Measurements from ENCODE around the gene JPH3. TPM values are rescaled to one million over a fixed set of nuclear protein-coding genes. Genes with fewer than 3 reads are reported as not detected.

Gene JPH3
- polyA plus RNA-seq, 6 donors from 2014 or later: not detected

DNA sequence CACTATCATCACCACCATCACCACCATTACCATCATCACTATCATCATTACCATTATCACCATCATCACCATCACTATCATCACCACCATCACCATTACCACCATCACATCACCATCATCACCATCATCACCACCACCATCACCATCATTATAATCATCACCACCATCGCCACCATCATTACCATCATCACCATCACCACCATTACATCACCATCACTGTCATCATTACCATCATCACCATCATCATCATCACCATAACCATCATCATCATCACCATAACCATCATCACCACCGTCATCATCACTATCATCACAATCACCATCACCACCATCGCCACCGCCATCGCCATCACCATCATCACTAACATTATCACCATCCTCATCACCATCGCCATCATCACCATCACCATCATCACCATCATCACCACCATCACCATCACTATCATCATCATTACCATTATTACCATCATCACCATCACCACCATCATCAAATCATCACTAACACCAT lies 4.9 kb upstream of the JPH3 start:
- no peak for DNase-seq
- no peak overlapping the region for H3K27ac Mint-ChIP-seq
- H3K9me3 Mint-ChIP-seq: peaks cover 0 to 11% (median 5%) of the 10 kb centered on the region in 7 donors
- no peak overlapping the region for H3K4me3 Mint-ChIP-seq
- H3K36me3 Mint-ChIP-seq: peaks cover 0 to 4% of the 10 kb centered on the region in 2 donors
- ATAC-seq (ENCODE audit: low read depth in 2 of 2): no peak
- peaks cover 26 to 41% (median 35%) of the 10 kb centered on the region in 3 donors for H3K27me3 Mint-ChIP-seq
- H3K4me1 Mint-ChIP-seq: peaks cover 0 to 4% (median 0%) of the 10 kb centered on the region in 3 donors

DNA sequence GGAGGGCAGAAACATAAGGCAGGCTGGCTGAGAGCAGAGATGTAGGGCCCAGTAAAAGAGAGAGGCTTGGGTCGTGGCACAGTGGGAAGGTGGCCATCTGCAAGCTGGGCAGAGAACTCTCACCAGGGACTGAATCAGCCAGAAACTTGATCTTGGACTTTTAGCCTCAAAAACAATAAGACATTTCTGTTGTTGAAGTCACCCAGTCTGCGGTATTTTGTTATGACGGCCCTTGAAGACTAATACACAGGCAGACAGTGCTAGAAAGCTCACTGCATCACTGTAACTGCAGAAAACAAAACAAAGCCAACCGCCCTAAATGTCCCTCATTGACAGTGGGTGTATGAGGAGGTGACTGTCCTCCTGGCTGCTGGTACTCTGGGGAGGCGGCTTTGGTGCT lies 3.9 kb upstream of the JPH3 start:
- DNase-seq: no peak
- H3K27ac Mint-ChIP-seq: no peak overlapping the region
- peaks cover 29 to 41% (median 32%) of the 10 kb centered on the region in 3 donors for H3K27me3 Mint-ChIP-seq
- no peak for ATAC-seq (ENCODE audit: low read depth in 2 of 2)
- peaks cover 4 to 9% (median 6%) of the 10 kb centered on the region in 3 donors for H3K4me1 Mint-ChIP-seq
- peaks cover 0 to 4% of the 10 kb centered on the region in 2 donors for H3K36me3 Mint-ChIP-seq
- no peak overlapping the region for H3K4me3 Mint-ChIP-seq
- peaks cover 0 to 11% (median 5%) of the 10 kb centered on the region in 7 donors for H3K9me3 Mint-ChIP-seq

DNA sequence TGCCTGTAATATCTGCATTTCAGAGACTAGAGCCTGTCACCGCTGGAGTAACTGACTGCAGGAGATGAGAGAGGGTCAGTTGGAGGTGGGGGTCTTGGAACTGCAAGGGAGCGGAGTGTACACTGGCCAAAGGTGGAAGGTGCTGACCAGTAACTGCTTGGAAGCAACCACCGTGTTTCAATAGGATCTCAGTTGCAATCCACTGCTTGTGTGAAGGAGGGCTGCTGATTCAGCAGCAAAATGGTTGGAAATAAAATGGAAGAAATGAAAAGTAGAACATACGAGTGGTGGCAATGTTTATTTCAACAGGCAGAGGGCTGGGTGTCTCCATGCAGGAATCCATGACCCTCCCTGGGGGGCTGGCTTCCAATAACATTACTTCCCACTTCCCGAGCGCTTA lies 2.1 kb upstream of the JPH3 start:
- no peak overlapping the region for H3K27ac Mint-ChIP-seq
- H3K4me1 Mint-ChIP-seq: peaks cover 4 to 12% (median 7%) of the 10 kb centered on the region in 3 donors
- peaks cover 0 to 4% of the 10 kb centered on the region in 2 donors for H3K36me3 Mint-ChIP-seq
- no peak for DNase-seq
- H3K27me3 Mint-ChIP-seq: peaks cover 35 to 48% (median 42%) of the 10 kb centered on the region in 3 donors
- peaks cover 0 to 11% (median 5%) of the 10 kb centered on the region in 7 donors for H3K9me3 Mint-ChIP-seq
- no peak overlapping the region for H3K4me3 Mint-ChIP-seq
- ATAC-seq (ENCODE audit: low read depth in 2 of 2): no peak

DNA sequence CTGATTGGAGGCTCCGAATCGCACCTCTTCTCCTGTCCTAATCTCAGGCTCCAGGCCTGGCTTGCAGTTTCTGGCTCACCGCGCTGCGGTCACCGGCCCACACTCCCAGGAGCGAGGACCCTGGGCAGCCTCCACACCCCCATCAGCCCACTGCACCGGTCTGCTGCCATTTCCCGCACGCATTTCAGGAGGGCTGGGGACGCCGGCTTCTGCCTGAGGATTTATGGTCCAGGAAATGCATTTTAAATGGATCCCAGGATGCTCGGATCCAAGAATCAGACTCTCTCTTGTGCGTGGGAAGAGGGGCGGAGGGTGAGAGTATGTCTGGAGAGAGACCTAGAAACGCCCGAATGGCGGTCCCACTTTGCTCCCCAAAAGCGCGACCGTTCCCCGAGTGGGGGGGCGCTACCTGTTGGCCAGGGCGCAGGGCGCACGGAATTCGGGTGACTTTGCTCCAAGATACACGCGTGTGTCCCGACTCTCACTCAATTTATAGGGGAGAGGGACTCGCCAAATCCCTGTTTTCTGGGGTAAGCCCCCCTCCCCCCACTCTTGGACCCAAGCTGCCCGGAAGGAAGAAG lies 817 bp upstream of the JPH3 start:
- DNase-seq (no peak), ATAC-seq (ENCODE audit: low read depth in 2 of 2) (no peak)
- Mint-ChIP-seq H3K4me1 (peaks cover 4 to 12% (median 7%) of the 10 kb centered on the region in 3 donors), H3K27ac (no peak overlapping the region), H3K4me3 (peak overlapping the region in 4 of 8 donors; percentile 30 to 64 (median 52)), H3K36me3 (peaks cover 0 to 4% of the 10 kb centered on the region in 2 donors), H3K27me3 (peaks cover 38 to 53% (median 42%) of the 10 kb centered on the region in 3 donors), H3K9me3 (peaks cover 0 to 10% (median 5%) of the 10 kb centered on the region in 7 donors)

DNA sequence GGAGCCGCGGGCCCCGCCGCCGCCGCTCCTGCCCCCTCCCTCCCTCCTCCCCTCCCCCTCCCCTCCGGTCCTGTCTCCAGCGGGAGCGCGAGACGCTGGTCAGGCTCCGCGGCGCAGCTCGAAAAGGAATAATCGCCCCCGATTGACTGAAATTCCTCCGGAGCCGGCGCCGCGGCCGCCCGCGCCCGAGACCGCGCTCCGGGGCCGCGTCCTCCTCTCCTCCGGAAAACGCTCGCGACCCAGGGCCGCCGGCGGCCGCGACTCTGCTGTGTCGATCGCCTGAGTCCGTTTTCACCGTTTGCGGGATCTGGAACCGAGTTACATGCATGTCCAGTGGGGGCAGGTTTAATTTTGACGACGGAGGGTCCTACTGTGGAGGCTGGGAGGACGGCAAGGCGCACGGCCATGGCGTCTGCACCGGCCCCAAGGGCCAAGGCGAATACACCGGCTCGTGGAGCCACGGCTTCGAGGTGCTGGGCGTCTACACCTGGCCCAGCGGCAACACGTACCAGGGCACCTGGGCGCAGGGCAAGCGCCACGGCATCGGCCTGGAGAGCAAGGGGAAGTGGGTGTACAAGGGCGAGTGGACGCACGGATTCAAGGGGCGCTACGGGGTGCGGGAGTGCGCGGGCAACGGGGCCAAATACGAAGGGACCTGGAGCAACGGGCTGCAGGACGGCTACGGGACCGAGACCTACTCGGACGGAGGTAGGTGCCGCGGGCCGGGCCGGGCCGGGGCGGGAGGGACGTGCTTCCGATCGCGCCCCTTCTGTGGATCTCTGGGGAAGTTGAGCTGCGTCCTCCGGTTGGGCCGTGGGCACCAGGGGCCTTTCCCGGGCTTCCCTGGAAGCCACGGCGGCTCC lies 744 bp downstream of the JPH3 start:
- Mint-ChIP-seq H3K9me3 (peaks cover 0 to 15% (median 5%) of the 10 kb centered on the region in 7 donors), H3K4me1 (peaks cover 4 to 12% (median 7%) of the 10 kb centered on the region in 3 donors), H3K4me3 (peak overlapping the region in 6 of 8 donors; percentile 19 to 69 (median 58)), H3K36me3 (peaks cover 0 to 4% of the 10 kb centered on the region in 2 donors), H3K27ac (no peak overlapping the region), H3K27me3 (peaks cover 51 to 69% (median 52%) of the 10 kb centered on the region in 3 donors)
- no peak for DNase-seq
- ATAC-seq (ENCODE audit: low read depth in 2 of 2): no peak

DNA sequence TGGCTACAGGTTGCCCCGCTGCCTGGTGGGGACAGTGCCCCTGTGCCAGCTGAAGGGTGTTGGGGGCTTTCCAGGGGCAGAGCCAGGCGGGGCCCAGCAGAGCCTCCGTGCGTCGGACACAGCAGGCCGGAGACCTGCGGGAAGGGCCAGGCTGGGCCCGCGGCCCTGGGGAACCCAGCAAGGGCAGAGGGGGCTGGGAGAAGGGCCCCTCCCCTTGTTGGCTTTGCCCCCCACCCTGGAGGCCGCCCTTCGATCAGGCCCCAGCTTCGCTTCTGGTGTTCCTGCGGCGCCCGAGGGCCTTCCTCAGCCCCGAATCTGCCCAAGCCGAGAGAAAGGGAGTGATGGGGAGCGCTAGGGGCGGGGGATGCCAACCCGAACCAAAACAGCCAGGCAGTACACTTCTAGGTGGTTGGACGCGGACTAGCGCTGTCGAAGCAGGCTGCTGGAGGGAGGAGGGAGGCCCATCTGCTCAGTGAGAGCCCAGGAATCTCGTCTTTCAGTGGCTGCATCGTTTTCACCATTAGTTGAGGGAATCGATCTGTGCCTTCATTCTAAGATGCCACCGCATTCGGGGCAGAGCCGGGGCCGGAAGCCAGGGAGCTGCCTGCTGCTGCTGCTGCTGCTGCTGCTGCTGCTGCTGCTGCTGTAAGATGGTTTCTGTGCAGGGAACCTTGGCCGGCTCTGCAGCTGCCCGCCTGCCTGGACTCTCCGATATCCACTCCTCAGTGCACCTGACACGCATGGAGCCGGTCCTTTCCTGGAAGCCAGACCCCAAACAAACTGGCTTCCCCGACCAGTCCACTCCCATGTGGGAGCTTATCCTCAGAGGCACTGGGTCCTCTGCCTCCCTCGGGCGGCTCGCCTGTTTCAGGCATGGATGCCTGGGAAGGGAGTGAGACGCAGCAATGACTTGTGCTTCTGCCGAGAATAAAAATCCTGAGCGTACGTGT lies 1.7 kb downstream of the JPH3 start:
- peaks cover 52 to 75% (median 56%) of the 10 kb centered on the region in 3 donors for H3K27me3 Mint-ChIP-seq
- H3K9me3 Mint-ChIP-seq: peaks cover 0 to 11% (median 5%) of the 10 kb centered on the region in 7 donors
- peak overlapping the region in 5 of 8 donors; percentile 16 to 64 (median 20) for H3K4me3 Mint-ChIP-seq
- no peak for DNase-seq
- H3K4me1 Mint-ChIP-seq: peaks cover 4 to 12% (median 7%) of the 10 kb centered on the region in 3 donors
- H3K27ac Mint-ChIP-seq: no peak overlapping the region
- ATAC-seq (ENCODE audit: low read depth in 2 of 2): no peak
- peaks cover 0 to 4% of the 10 kb centered on the region in 2 donors for H3K36me3 Mint-ChIP-seq

DNA sequence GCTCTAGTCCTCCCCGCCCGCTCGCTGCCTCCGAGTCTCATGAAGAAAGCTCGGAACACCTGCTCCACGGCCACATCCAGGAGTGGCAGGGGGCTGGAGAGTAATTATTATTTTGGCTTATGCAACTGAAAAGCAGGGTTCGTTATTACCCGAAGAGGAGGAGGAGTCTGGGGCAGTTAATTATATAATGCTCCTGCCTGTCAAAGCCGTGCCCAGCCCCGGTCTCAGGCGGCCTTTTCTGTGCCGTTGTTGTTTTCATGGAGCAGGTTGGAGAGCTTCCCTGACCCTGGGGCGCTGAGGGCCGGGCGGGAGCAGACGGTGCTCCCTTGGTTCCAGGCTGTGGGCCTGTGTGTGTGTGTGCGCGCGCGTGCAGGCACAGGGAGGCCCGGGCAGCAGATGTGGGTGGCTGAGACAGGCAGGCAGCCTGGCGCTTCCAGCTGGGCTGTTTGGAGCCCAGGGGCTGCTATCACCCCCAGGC lies 2.4 kb downstream of the JPH3 start:
- no peak overlapping the region for H3K27ac Mint-ChIP-seq

DNA sequence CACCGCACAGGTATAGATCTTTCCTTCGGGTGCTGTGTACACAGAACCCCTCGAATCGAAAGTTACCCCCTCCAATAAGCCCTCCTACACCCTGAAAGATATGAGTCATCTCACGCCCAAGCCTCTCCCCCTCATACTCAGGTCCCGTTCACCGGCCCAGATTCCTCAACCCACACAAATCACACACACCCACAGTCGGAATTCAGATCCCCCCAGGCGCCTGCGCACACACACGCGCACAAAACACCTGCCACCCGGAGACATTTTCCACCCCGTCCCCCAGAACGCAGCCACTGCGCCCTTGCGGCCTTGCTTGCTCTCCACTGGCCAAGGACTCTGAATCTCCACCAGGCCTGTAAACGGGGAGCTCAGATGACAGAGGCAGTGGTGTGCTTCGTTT lies 4.9 kb downstream of the JPH3 start:
- no peak for DNase-seq
- Mint-ChIP-seq H3K4me1 (peaks cover 4 to 8% (median 7%) of the 10 kb centered on the region in 3 donors), H3K27ac (peak overlapping the region in 1 of 6 donors; percentile 46), H3K27me3 (peaks cover 36 to 73% (median 63%) of the 10 kb centered on the region in 3 donors), H3K36me3 (no peaks in the 10 kb centered on the region), H3K9me3 (peaks cover 0 to 5% (median 0%) of the 10 kb centered on the region in 7 donors), H3K4me3 (no peak overlapping the region)
- no peak for ATAC-seq (ENCODE audit: low read depth in 2 of 2)

More for the DNA sequence above, 2.4 kb downstream of the JPH3 start:
- ATAC-seq (ENCODE audit: low read depth in 2 of 2) (no peak), DNase-seq (no peak)
- H3K27me3 Mint-ChIP-seq: peaks cover 45 to 68% (median 56%) of the 10 kb centered on the region in 3 donors
- H3K9me3 Mint-ChIP-seq: peaks cover 0 to 5% (median under 1%) of the 10 kb centered on the region in 7 donors
- peaks cover 0 to 4% of the 10 kb centered on the region in 2 donors for H3K36me3 Mint-ChIP-seq
- H3K4me1 Mint-ChIP-seq: peaks cover 4 to 12% (median 7%) of the 10 kb centered on the region in 3 donors
- H3K4me3 Mint-ChIP-seq: peak overlapping the region in 4 of 8 donors; percentile 12 to 51 (median 17)

DNA sequence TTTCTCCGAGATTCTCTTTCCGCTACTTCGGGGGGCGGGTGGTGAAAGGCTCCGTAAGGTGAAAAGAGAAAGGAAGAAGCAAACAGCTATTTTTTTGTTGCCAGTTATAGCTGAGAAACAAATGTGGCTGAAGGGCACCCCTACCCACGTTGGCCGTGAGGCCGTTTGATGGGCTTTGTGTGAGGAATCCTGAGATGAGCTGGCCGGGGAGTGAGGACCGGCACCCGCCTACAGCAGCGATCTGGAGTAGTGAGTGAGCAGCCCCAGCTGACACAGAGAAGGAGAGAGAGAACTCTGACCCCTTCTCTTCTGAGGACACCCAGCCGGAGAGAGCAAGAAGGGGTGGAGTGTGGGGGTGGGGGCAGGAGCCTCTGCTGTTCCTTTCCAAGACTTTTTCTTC lies 5.6 kb downstream of the JPH3 start:
- Mint-ChIP-seq H3K36me3 (no peaks in the 10 kb centered on the region), H3K4me1 (peaks cover 4 to 8% (median 7%) of the 10 kb centered on the region in 3 donors), H3K4me3 (no peak overlapping the region), H3K27me3 (peaks cover 36 to 72% (median 62%) of the 10 kb centered on the region in 3 donors), H3K9me3 (peaks cover 0 to 5% (median 0%) of the 10 kb centered on the region in 7 donors), H3K27ac (no peak overlapping the region)
- no peak for DNase-seq
- no peak for ATAC-seq (ENCODE audit: low read depth in 2 of 2)

DNA sequence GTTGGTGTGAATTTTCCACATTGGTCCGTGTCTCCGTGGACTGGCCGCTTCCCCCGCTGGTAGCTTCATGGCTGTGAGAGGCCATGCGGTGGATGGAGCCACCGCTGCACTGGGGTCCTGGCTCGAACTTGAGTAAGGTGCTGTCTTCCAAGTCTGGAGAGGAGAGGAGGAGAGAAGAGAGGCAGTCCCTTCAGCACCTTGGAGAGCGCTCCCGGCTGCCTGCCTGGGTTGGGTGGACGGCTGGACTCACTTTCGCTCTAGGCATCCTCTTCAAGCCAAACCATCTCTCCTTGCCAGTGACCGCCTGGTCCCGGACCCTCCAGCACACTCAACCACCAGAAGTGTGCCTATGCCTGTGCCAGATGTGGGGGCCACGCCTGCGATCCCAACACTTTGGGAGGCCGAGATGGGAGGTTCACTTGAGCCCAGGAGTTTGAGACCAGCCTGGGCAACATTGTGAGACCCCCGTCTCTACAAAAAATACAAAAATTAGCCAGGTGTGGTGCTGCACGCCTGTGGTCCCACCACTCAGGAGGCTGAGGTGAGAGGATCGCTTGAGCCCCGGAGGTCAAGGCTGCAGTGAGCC lies 6.2 kb downstream of the JPH3 start:
- Mint-ChIP-seq H3K36me3 (no peaks in the 10 kb centered on the region), H3K9me3 (peaks cover 0 to 5% (median 0%) of the 10 kb centered on the region in 7 donors)

DNA sequence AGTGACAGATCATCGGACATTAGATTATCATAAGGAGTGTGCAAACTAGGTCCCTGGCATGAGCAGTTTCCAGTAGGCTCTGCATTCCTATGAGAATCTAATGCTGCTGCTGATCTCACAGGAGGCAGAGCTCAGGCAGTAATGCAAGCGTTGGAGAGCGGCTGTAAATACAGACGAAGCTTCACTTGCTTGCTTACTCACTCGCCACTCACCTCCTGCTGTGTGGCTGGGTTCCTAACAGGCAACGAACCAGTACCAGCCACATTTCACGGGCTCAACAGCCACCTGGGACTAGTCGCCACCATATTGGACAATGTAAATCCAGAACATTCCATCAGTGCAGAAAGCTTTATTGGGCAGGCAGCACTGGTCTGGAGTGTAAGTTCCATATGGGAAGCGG lies 7.7 kb downstream of the JPH3 start:
- Mint-ChIP-seq H3K27me3 (peaks cover 29 to 51% (median 45%) of the 10 kb centered on the region in 3 donors), H3K36me3 (no peaks in the 10 kb centered on the region), H3K4me3 (no peak overlapping the region), H3K9me3 (peaks cover 0 to 5% (median 0%) of the 10 kb centered on the region in 7 donors), H3K27ac (no peak overlapping the region), H3K4me1 (no peaks in the 10 kb centered on the region)
- ATAC-seq (ENCODE audit: low read depth in 2 of 2) (no peak), DNase-seq (no peak)

More for the DNA sequence above, 6.2 kb downstream of the JPH3 start:
- Mint-ChIP-seq H3K4me3 (no peak overlapping the region), H3K4me1 (peaks cover 0 to 3% (median under 1%) of the 10 kb centered on the region in 3 donors), H3K27me3 (peaks cover 36 to 66% (median 56%) of the 10 kb centered on the region in 3 donors), H3K27ac (no peak overlapping the region)
- ATAC-seq (ENCODE audit: low read depth in 2 of 2) (no peak), DNase-seq (peak; percentile 9)

DNA sequence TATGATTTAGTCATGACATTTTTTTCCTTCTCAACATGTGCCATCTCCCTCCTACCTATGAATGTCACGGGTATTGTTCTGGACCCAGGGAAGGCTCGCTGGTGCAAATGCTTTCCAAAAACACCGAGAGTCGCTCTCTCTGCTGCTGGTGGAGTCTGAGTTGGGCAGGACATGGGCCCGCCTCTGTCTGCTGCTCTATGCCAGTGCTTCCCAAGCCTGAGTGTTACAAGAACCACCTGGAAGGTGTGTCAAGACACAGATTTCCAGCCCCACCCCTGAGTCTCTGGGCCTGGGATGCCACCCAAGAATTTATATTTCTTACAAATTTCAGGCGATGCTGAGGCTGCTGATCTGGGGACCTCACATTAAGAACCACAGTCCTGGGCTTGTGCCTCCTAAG lies 9.1 kb downstream of the JPH3 start:
- peaks cover 0 to 5% (median 0%) of the 10 kb centered on the region in 7 donors for H3K9me3 Mint-ChIP-seq
- no peak overlapping the region for H3K4me3 Mint-ChIP-seq
- no peak for ATAC-seq (ENCODE audit: low read depth in 2 of 2)
- H3K27ac Mint-ChIP-seq: no peak overlapping the region
- no peaks in the 10 kb centered on the region for H3K36me3 Mint-ChIP-seq
- no peak for DNase-seq
- peaks cover 20 to 44% (median 38%) of the 10 kb centered on the region in 3 donors for H3K27me3 Mint-ChIP-seq
- H3K4me1 Mint-ChIP-seq: no peaks in the 10 kb centered on the region

Measured in naive B cell (primary cell).